K562 (cell line): Measurements from ENCODE around the gene VPS26A. TPM values are rescaled to one million over a fixed set of nuclear protein-coding genes. Genes with fewer than 3 reads are reported as not detected.

ENCODE experiments used
- ATAC-seq: fragments of 200-7000 bp; cut with Tn5 transposase; 3 replicates; pipeline ENCODE4 v1.9.1; 2020; ENCODE audit warnings: moderate library complexity
- BruUV-seq: library from RNA; stranded (reverse); fragments of 400-500 nt; replicated peaks from 2 replicates; lab custom pipeline; 2021; lab: Mats Ljungman, UMichigan
- CTCF ChIA-PET: fragments of 300-600 bp; formaldehyde crosslinking; extraction: SDS; loops from one replicate; lab custom pipeline; 2021; ENCODE audit warnings: low intra/inter-chr PET ratio; lab: Yijun Ruan, JAX
- POLR2A ChIA-PET: fragments of 300-600, 350-650 bp; sonication (Branson Sonifier 250); formaldehyde crosslinking; extraction: SDS; loops from one replicate; lab custom pipeline; 2021; ENCODE audit warnings: antibody characterized with exemption, inconsistent platforms; lab: Yijun Ruan, JAX
- DNase-seq, 4 experiments: peaks; one replicate each; pipeline versions ENCODE4 v3.0.0 to v3.0.0-alpha.2; 2011 to 2018; ENCODE audit warnings: low spot score in 3 of 4, mixed read lengths in 3 of 4; ENCODE audit errors: extremely low read depth in 1 of 4
- FAIRE-seq: peaks from 2 replicates; lab custom pipeline; 2011; peaks lifted over from hg19 to GRCh38; lab: Jason Lieb, UNC
- H2AFZ ChIP-seq: 2 replicates; pipeline ENCODE4 v1.6.0; 2011; ENCODE audit warnings: low read depth, low read length, control low read depth, inconsistent platforms
- H3K27ac ChIP-seq: fragments of 200-600 bp; 3 replicates; pipeline ENCODE4 v1.8.0; 2011; ENCODE audit warnings: low read depth, mild to moderate bottlenecking, control low read depth, inconsistent platforms, low read length, moderate library complexity, mixed read lengths; ENCODE audit errors: extremely low read depth
- H3K27me3 ChIP-seq, 2 experiments: fragments of 300-600 bp in 1 of 2; 2 replicates in 1 of 2; 3 replicates in 1 of 2; pipeline versions ENCODE4 v1.6.0 to v1.8.0; 2011; ENCODE audit warnings: inconsistent platforms in 2 of 2, low read length in 2 of 2, mild to moderate bottlenecking in 1 of 2, mixed read lengths in 1 of 2, moderate library complexity in 1 of 2; ENCODE audit not compliant: control insufficient read depth in 2 of 2, insufficient read depth in 2 of 2
- H3K36me3 ChIP-seq: fragments of 300-600 bp; 3 replicates; pipeline ENCODE4 v1.8.0; 2011; ENCODE audit warnings: mild to moderate bottlenecking, low read length, inconsistent platforms; ENCODE audit not compliant: control insufficient read depth, insufficient read depth
- H3K4me1 ChIP-seq, 2 experiments: fragments of 200-600 bp in 1 of 2; replicated peaks in 1 of 2; 2 replicates in 1 of 2; 3 replicates in 1 of 2; pipeline versions ENCODE4 v1.5.1 to v1.8.0; 2011; ENCODE audit warnings: inconsistent platforms in 2 of 2, low read length in 2 of 2, mild to moderate bottlenecking in 1 of 2, mixed read lengths in 1 of 2, moderate library complexity in 1 of 2; ENCODE audit not compliant: control insufficient read depth in 2 of 2, insufficient read depth in 2 of 2
- H3K4me2 ChIP-seq: 2 replicates; pipeline ENCODE4 v1.6.1; 2011; ENCODE audit warnings: low read length, control low read depth, inconsistent platforms, mixed read lengths; ENCODE audit not compliant: insufficient read depth
- H3K4me3 ChIP-seq: fragments of 200-600 bp; sonication (generic), shearing (Covaris generic); 2 replicates; pipeline ENCODE4 v1.5.1; 2016; ENCODE audit warnings: control low read depth, inconsistent platforms
- H3K79me2 ChIP-seq: fragments of 200-600 bp; 3 replicates; pipeline ENCODE4 v1.8.0; 2011; ENCODE audit warnings: low read length, inconsistent platforms; ENCODE audit not compliant: control insufficient read depth, insufficient read depth
- H3K9ac ChIP-seq, 2 experiments: 2 replicates each; pipeline versions ENCODE4 v1.6.0 to v1.6.1; 2011; ENCODE audit warnings: low read depth in 2 of 2, low read length in 2 of 2, control low read depth in 1 of 2, inconsistent platforms in 1 of 2, mild to moderate bottlenecking in 1 of 2, mixed read lengths in 1 of 2; ENCODE audit not compliant: insufficient read depth in 1 of 2
- H3K9me1 ChIP-seq: one replicate; pipeline ENCODE4 v1.6.0; 2011; ENCODE audit warnings: inconsistent platforms, mild to moderate bottlenecking, low read length, moderate library complexity; ENCODE audit not compliant: control insufficient read depth, insufficient read depth
- H3K9me3 ChIP-seq: replicated peaks from 2 replicates; pipeline ENCODE4 v1.5.1; 2011; ENCODE audit warnings: low read depth, low read length, inconsistent platforms; ENCODE audit not compliant: control insufficient read depth, insufficient read depth
- H4K20me1 ChIP-seq: replicated peaks from 2 replicates; pipeline ENCODE4 v1.6.1; 2011; ENCODE audit warnings: low read length, inconsistent platforms, mixed read lengths; ENCODE audit not compliant: control insufficient read depth, insufficient read depth
- ARID1B ChIP-seq: fragments of 450-650 bp; IDR thresholded peaks from 2 replicates; pipeline ENCODE4 v1.6.1; 2016; ENCODE audit warnings: antibody characterized with exemption, mild to moderate bottlenecking, inconsistent platforms
- BCL6 ChIP-seq: fragments of 250-450 bp; sonication (Bioruptor Pico); IDR thresholded peaks from 2 replicates; pipeline ENCODE4 v1.4.0; 2020
- FOXP1 ChIP-seq: sonication (generic); formaldehyde crosslinking; IDR thresholded peaks from 2 replicates; pipeline ENCODE4 v1.8.0; 2022; ENCODE audit warnings: mild to moderate bottlenecking, missing genetic modification reagents
- GABPB1 ChIP-seq: sonication (generic); formaldehyde crosslinking; IDR thresholded peaks from 2 replicates; pipeline ENCODE4 v1.8.0; 2022; ENCODE audit warnings: mild to moderate bottlenecking, missing genetic modification reagents
- IRF2 ChIP-seq: sonication (generic); formaldehyde crosslinking; IDR thresholded peaks from 2 replicates; pipeline ENCODE4 v1.8.1; 2022; ENCODE audit warnings: mild to moderate bottlenecking, missing genetic modification reagents
- KLF6 ChIP-seq: fragments of 250-450 bp; sonication (Bioruptor Pico); IDR thresholded peaks from 2 replicates; pipeline ENCODE4 v1.4.0; 2020; ENCODE audit warnings: mild to moderate bottlenecking, moderate library complexity, borderline replicate concordance
- MTA3 ChIP-seq: fragments of 450-650 bp; formaldehyde crosslinking; IDR thresholded peaks from 2 replicates; pipeline ENCODE4 v1.6.1; 2017; ENCODE audit warnings: mild to moderate bottlenecking, borderline replicate concordance
- NBN ChIP-seq: fragments of 450-650 bp; IDR thresholded peaks from 2 replicates; pipeline ENCODE4 v1.6.1; 2016; ENCODE audit warnings: low read depth, mild to moderate bottlenecking
- NCOA1 ChIP-seq: fragments of 450-650 bp; IDR thresholded peaks from 2 replicates; pipeline ENCODE4 v1.6.1; 2016; ENCODE audit warnings: low read depth
- SUPT5H ChIP-seq: fragments of 450-650 bp; IDR thresholded peaks from 2 replicates; pipeline ENCODE4 v1.6.1; 2016
- ZNF57 ChIP-seq: fragments of 450-650 bp; formaldehyde crosslinking; IDR thresholded peaks from 2 replicates; pipeline ENCODE4 v1.4.0; 2020; ENCODE audit warnings: mild to moderate bottlenecking, moderate library complexity
- WGBS: fragments of 100-300 bp; shearing (Covaris generic); methylation state at CpG from one replicate; pipeline ENCODE4 v1.1.6; 2016; ENCODE audit warnings: low coverage, mixed read lengths; ENCODE audit not compliant: insufficient coverage; ENCODE audit errors: missing lambda C conversion rate; 5-methylcytosine and 5-hydroxymethylcytosine counted together
- in situ Hi-C: fragments of 300-500 bp; cut with MboI; formaldehyde crosslinking; loops from 4 replicates; pipeline ENCODE4 v1.15.0; 2018; ENCODE audit warnings: inconsistent platforms, mixed read lengths
- intact Hi-C: fragments of 100-400 bp; cut with micrococcal nuclease; formaldehyde crosslinking; loops from 2 replicates; pipeline ENCODE4 v1.14.2; 2022
- polyA plus RNA-seq, 8 experiments: library from polyadenylated mRNA; depleted of rRNA in 4 of 8; stranded (reverse) in 5 of 8; unstranded in 3 of 8; fragments of >200 nt; fragmentation: Nextera tagmentation in 2 of 8; fragmentation: Illumina TruSeq in 1 of 8; extraction: Ambion mirVana in 2 of 8; extraction: Trizol in 1 of 8; gene quantifications; 2 replicates each; pipeline versions ENCODE4 v1.2.1 to v1.2.3, GENCODE V29; 2011 to 2014; ENCODE audit warnings: inconsistent platforms in 1 of 8, missing spikeins in 1 of 8
- total RNA-seq, 7 experiments: library from RNA; depleted of rRNA in 6 of 7; stranded (reverse); fragments of >200 nt in 6 of 7; fragmentation: Illumina TruSeq in 2 of 7; extraction: Trizol in 2 of 7; gene quantifications; 2 replicates each; pipeline versions ENCODE4 v1.2.1 to v1.2.3, GENCODE V29; 2011 to 2021; ENCODE audit warnings: low replicate concordance in 1 of 7
- TF ChIP-seq, protein P1 (sequence below): fragments of 450-650 bp; formaldehyde crosslinking; conservative IDR thresholded peaks from 2 replicates; pipeline ENCODE4 v1.4.0; 2022; ENCODE audit warnings: mild to moderate bottlenecking, missing genetic modification characterization
- TF ChIP-seq, protein P2 (sequence below), 2 experiments: IDR thresholded peaks; 2 replicates each; pipeline ENCODE4 v1.6.1; 2011; ENCODE audit warnings: borderline replicate concordance in 1 of 2, control low read depth in 1 of 2, low read depth in 1 of 2, low read length in 1 of 2, mild to moderate bottlenecking in 1 of 2, mixed read lengths in 1 of 2, moderate library complexity in 1 of 2; ENCODE audit not compliant: insufficient read depth in 1 of 2, insufficient read length in 1 of 2, poor library complexity in 1 of 2, severe bottlenecking in 1 of 2; ENCODE audit errors: extremely low read depth in 1 of 2

The VPS26A gene
- total and polyA plus RNA-seq, 9 of the 15 experiments (the other 6 are each of a cell fraction or from before 2014, with no cell fraction given), result 47.1 to 137 (median 69.3) TPM

DNA sequence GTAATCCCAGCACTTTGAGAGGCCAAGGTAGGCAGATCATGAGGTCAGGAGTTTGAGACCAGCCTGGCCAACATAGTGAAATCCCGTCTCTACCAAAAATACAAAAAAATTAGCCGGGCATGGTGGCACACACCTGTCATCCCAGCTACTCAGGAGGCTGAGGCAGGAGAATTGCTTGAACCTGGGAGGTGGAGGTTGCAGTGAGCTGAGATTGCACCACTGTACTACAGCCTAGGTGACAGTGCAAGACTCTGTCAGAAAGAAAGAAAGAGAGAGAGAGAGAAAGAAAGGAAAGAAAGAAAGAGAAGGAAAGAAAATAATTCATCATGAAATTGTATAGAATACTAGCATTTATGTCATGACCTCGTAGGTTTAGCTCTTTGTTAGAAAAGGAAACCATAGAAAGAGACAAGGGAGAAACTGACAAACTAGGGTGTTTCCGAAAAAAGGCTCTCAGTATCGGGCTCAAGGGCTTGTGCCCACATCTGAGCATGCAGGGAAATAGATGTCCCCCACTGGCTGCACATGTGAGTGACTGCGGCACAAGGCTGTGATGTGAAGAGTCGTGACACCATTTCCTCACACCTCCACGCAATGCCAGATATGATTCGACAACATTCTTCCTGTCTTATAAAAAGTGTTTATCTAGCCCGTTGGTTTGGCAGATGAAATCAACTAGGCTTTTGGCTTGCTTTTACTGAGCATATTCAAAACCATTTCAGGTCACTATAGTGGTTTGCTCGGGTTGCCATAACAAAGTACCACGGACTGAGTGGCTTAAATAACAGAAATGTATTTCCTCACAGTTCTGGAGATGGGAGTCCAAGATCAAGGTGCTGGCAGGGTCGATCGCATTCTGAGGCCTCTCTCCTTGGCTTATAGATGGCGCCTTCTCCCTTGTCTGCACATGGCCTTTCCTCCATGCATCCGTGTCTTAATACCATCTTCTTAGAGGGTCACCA, 34.1 kb upstream of the VPS26A start:
- CTCF ChIA-PET, result interaction anchor here (1.6 kb wide), 1 partner anchor 86 kb away, joined by 5 read pairs; no protein-coding TSS in a partner anchor
- H3K9ac ChIP-seq, result peak overlapping the region; percentile 80 to 91; a peak in 3 of 4 replicates
- no TSS peak for BruUV-seq
- intact Hi-C loops, result loop anchor here (2.0 to 5.0 kb wide), 3 partner anchors 35 to 322 kb away; partner anchors contain the start of genes DDX21 and VPS26A
- FAIRE-seq (no peak), ATAC-seq (peak; percentile 46), DNase-seq (peak in 2 of 4 experiments; percentile 34 to 67)
- H4K20me1 ChIP-seq, result no peaks in the 10 kb centered on the region
- H3K79me2 ChIP-seq, result peaks cover 72% of the 10 kb centered on the region
- H3K9me3 ChIP-seq, result no peaks in the 10 kb centered on the region
- peak overlapping the region; percentile 89 for H3K27ac ChIP-seq
- peak overlapping the region; percentile 51 for H3K4me3 ChIP-seq
- H2AFZ ChIP-seq, result peak overlapping the region; percentile 61
- peaks cover 6% of the 10 kb centered on the region; the same call in 1 of the 3 replicates for H3K36me3 ChIP-seq
- WGBS, result 4% methylated on average over 16 of the region's 16 CpGs
- H3K9me1 ChIP-seq, result no peaks in the 10 kb centered on the region
- no peaks in the 10 kb centered on the region for H3K27me3 ChIP-seq
- peak overlapping the region; percentile 95 for H3K4me2 ChIP-seq
- POLR2A ChIA-PET, result interaction anchor here (0.6 to 2.1 kb wide), 6 partner anchors 9 to 120 kb away, joined by 3 to 9 read pairs (median 3); no protein-coding TSS in a partner anchor
- peaks cover 3 to 28% of the 10 kb centered on the region in 2 experiments; a peak in 4 of 5 replicates for H3K4me1 ChIP-seq
- in situ Hi-C loops, result no loop called here
- TF ChIP-seq IRF2 (CRISPR knock-in tag) (no peak), BCL6 (no peak), MTA3 (0 out of 2 replicates have a peak, but pooled peaks have one; percentile 24), NCOA1 (peak; percentile 45; the same call in 1 of the 2 replicates), KLF6 (CRISPR knock-in tag) (no peak), ARID1B (peak; percentile 28; the same call in 1 of the 2 replicates), SUPT5H (peak; percentile 54), GABPB1 (0 out of 2 replicates have a peak, but pooled peaks have one; percentile 32), NBN (peak; percentile 85; the same call in 1 of the 2 replicates), ZNF57 (CRISPR knock-in tag) (no peak), FOXP1 (no peak)
- TF ChIP-seq, protein P1, sequence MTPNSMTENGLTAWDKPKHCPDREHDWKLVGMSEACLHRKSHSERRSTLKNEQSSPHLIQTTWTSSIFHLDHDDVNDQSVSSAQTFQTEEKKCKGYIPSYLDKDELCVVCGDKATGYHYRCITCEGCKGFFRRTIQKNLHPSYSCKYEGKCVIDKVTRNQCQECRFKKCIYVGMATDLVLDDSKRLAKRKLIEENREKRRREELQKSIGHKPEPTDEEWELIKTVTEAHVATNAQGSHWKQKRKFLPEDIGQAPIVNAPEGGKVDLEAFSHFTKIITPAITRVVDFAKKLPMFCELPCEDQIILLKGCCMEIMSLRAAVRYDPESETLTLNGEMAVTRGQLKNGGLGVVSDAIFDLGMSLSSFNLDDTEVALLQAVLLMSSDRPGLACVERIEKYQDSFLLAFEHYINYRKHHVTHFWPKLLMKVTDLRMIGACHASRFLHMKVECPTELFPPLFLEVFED, result peak; percentile 89
- TF ChIP-seq, protein P2, sequence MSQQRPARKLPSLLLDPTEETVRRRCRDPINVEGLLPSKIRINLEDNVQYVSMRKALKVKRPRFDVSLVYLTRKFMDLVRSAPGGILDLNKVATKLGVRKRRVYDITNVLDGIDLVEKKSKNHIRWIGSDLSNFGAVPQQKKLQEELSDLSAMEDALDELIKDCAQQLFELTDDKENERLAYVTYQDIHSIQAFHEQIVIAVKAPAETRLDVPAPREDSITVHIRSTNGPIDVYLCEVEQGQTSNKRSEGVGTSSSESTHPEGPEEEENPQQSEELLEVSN (IDR thresholded peaks at IDR 0.05; ENCODE audit: borderline replicate concordance in 1 of 2, extremely low read depth in 1 of 2, insufficient read depth in 1 of 2, insufficient read length in 1 of 2, low read depth in 1 of 2, low read length in 1 of 2, poor library complexity in 1 of 2, severe bottlenecking in 1 of 2), result peak; percentile 34 to 84
